IPS-11a (cell line): ENCODE data around the gene SDHC.
A peak's percentile ranks its signal among the peaks of the same experiment; 100 is the strongest.

Experiments
- H3K4me3 ChIP-seq: one replicate; pipeline ENCODE4 v1.5.1; 2013; ENCODE audit warnings: low read depth, low read length, control low read depth

The SDHC gene

GRCh38 chr1:161314201-161314981 lies at the start of gene SDHC:
Gene SDHC (plus strand): TSS chr1:161314381. CDS start chr1:161314406, 25 bp downstream.
- peak within 1 kb of the TSS; percentile 97 for H3K4me3 ChIP-seq

GRCh38 chr1:161265305-161265704 lies 48.9 kb upstream of the SDHC start:
- no peak overlapping the region for H3K4me3 ChIP-seq

GRCh38 chr1:161266202-161266601 lies 48.0 kb upstream of the SDHC start:
- H3K4me3 ChIP-seq = no peak overlapping the region

GRCh38 chr1:161266836-161267235 lies 47.3 kb upstream of the SDHC start:
- no peak overlapping the region for H3K4me3 ChIP-seq

GRCh38 chr1:161267321-161267720 lies 46.9 kb upstream of the SDHC start:
- H3K4me3 ChIP-seq = no peak overlapping the region

GRCh38 chr1:161273402-161273801 lies 40.8 kb upstream of the SDHC start:
- no peak overlapping the region for H3K4me3 ChIP-seq

- H3K4me3 ChIP-seq = no peak overlapping the region
Measured at GRCh38 chr1:161274874-161275273, 39.3 kb upstream of the SDHC start.

- H3K4me3 ChIP-seq = no peak overlapping the region
Measured at GRCh38 chr1:161282991-161283390, 31.2 kb upstream of the SDHC start.

- H3K4me3 ChIP-seq = no peak overlapping the region
Measured at GRCh38 chr1:161285113-161285512, 29.1 kb upstream of the SDHC start.

GRCh38 chr1:161285521-161285920 lies 28.7 kb upstream of the SDHC start:
- H3K4me3 ChIP-seq = no peak overlapping the region

- H3K4me3 ChIP-seq = no peak overlapping the region
Measured at GRCh38 chr1:161287482-161288054, 26.6 kb upstream of the SDHC start.

GRCh38 chr1:161290779-161291178 lies 23.4 kb upstream of the SDHC start:
- H3K4me3 ChIP-seq = no peak overlapping the region

GRCh38 chr1:161297415-161297814 lies 16.8 kb upstream of the SDHC start:
- no peak overlapping the region for H3K4me3 ChIP-seq

GRCh38 chr1:161298116-161298515 lies 16.1 kb upstream of the SDHC start:
- H3K4me3 ChIP-seq = no peak overlapping the region

GRCh38 chr1:161299347-161299746 lies 14.8 kb upstream of the SDHC start:
- H3K4me3 ChIP-seq = no peak overlapping the region

- no peak overlapping the region for H3K4me3 ChIP-seq
Measured at GRCh38 chr1:161300478-161300877, 13.7 kb upstream of the SDHC start.

- H3K4me3 ChIP-seq = peak overlapping the region; percentile 96
Measured at GRCh38 chr1:161304927-161305866, 9.0 kb upstream of the SDHC start.

GRCh38 chr1:161305867-161306519 lies 8.2 kb upstream of the SDHC start:
- peak overlapping the region; percentile 96 for H3K4me3 ChIP-seq

- H3K4me3 ChIP-seq = no peak overlapping the region
Measured at GRCh38 chr1:161307230-161307768, 6.9 kb upstream of the SDHC start.

GRCh38 chr1:161307892-161308638 lies 6.1 kb upstream of the SDHC start:
- H3K4me3 ChIP-seq = no peak overlapping the region
